ENCODE measurements around the gene APOE.

DNA sequence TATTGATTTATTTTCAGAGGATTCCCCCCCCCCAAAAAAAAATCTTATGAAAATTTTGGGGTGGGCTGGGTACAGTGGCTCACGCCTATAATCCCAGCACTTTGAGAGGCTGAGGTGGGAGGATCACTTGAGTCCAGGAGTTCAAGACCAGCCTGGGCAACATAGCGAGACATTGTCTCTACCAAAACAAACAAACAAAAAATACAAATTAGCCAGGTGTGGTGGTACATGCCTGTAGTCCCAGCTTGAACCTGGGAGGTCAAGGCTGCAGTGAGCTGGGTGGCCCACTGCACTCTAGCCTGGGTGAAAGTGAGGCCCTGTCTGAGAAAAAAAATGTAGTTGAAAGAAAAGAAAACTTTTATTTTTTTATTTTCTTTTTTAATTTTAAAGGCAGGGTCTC is 41.6 kb upstream of the APOE start:
- no peak for TF ChIP-seq CTCF (IDR thresholded peaks at IDR 0.05)
- no peak for TF ChIP-seq POLR2A (IDR thresholded peaks at IDR 0.05)
